GM18873 (cell line): ENCODE data around the gene DDX54.

Experiments
- ATAC-seq: cut with Tn5 transposase; IDR thresholded peaks from one replicate; pipeline ENCODE4 v1.9.1; 2021; ENCODE audit warnings: mild to moderate bottlenecking, moderate library complexity, moderate number of reproducible peaks; ENCODE audit not compliant: unreplicated experiment, low FRiP score

Gene DDX54

GRCh38 chr12:113185180-113186032, at the start of gene DDX54, which contains the start of gene RITA1:
Gene DDX54 (minus strand): TSS chr12:113185478. CDS start chr12:113185451, 27 bp downstream.
Gene RITA1 (plus strand): TSS chr12:113185721. CDS start chr12:113186747, 1,026 bp downstream.
- ATAC-seq, result peak; percentile 35

GRCh38 chr12:113234483-113234882, 49.2 kb upstream of the DDX54 start:
- no peak for ATAC-seq

GRCh38 chr12:113233967-113234366, 48.7 kb upstream of the DDX54 start:
- no peak for ATAC-seq

- ATAC-seq, result peak; percentile 51
These were observed 47.7 kb upstream of the DDX54 start for GRCh38 chr12:113232840-113233585.

- ATAC-seq, result no peak
These were observed 47.0 kb upstream of the DDX54 start for GRCh38 chr12:113232089-113232839.

- no peak for ATAC-seq
These were observed 46.2 kb upstream of the DDX54 start for GRCh38 chr12:113231235-113232088.

- no peak for ATAC-seq
These were observed 45.3 kb upstream of the DDX54 start for GRCh38 chr12:113230315-113231234.

- ATAC-seq, result no peak
These were observed 43.2 kb upstream of the DDX54 start for GRCh38 chr12:113228394-113229028.

- no peak for ATAC-seq
These were observed 42.6 kb upstream of the DDX54 start for GRCh38 chr12:113227686-113228391.

- ATAC-seq, result no peak
These were observed 41.7 kb upstream of the DDX54 start for GRCh38 chr12:113226696-113227568.

- no peak for ATAC-seq
These were observed 39.7 kb upstream of the DDX54 start for GRCh38 chr12:113224955-113225354.

GRCh38 chr12:113222730-113223531, 37.7 kb upstream of the DDX54 start:
- ATAC-seq, result no peak

GRCh38 chr12:113221997-113222729, 36.9 kb upstream of the DDX54 start:
- no peak for ATAC-seq

GRCh38 chr12:113221181-113221996, 36.1 kb upstream of the DDX54 start, which contains the start of gene TPCN1:
Gene TPCN1 (plus strand): TSS chr12:113221464. CDS start chr12:113226853, 5,389 bp downstream.
- ATAC-seq, result peak; percentile 91
